ENCODE results near the gene DNAJC12. TPM values are rescaled to one million over a fixed set of nuclear protein-coding genes. Genes with fewer than 3 reads are reported as not detected.
A peak's percentile ranks its signal among the peaks of the same experiment; 100 is the strongest.

DNAJC12 gene
- total RNA-seq, 1 donor from 2014 or later, result 3.7 TPM

GRCh38 chr10:67801118-67801517, 36.9 kb downstream of the DNAJC12 start:
- TF ChIP-seq EZH2 (IDR thresholded peaks at IDR 0.05) (no peak), CTCF (IDR thresholded peaks at IDR 0.05) (no peak), EZH2phosphoT487 (IDR thresholded peaks at IDR 0.05) (no peak)
- Histone ChIP-seq H3K4me3 (no peak overlapping the region), H3F3A (ENCODE audit: low read depth) (no peaks in the 10 kb centered on the region), H3K9ac (no peak overlapping the region), H3K27me3 (no peaks in the 10 kb centered on the region), H3K4me2 (no peak overlapping the region), H3K9me3 (ENCODE audit: low read depth) (no peaks in the 10 kb centered on the region), H3K79me2 (ENCODE audit: low read depth) (no peaks in the 10 kb centered on the region), H3K4me1 (no peaks in the 10 kb centered on the region), H3K27ac (no peak overlapping the region), H2AFZ (replicated peaks) (no peak overlapping the region), H3K36me3 (no peaks in the 10 kb centered on the region), H4K20me1 (ENCODE audit: low read depth) (no peaks in the 10 kb centered on the region)
- H3K4me1 Mint-ChIP-seq, result no peaks in the 10 kb centered on the region
- H3K27ac Mint-ChIP-seq, result no peak overlapping the region
- H3K9me3 Mint-ChIP-seq, result no peaks in the 10 kb centered on the region
- DNase-seq (ENCODE audit: low spot score), result no peak
- H3K36me3 Mint-ChIP-seq, result no peaks in the 10 kb centered on the region
- H3K27me3 Mint-ChIP-seq (ENCODE audit: insufficient read depth, low read depth), result no peaks in the 10 kb centered on the region
- H3K4me3 Mint-ChIP-seq, result no peak overlapping the region

GRCh38 chr10:67794909-67795460, 43.0 kb downstream of the DNAJC12 start:
- no peaks in the 10 kb centered on the region for H3K9me3 ChIP-seq (ENCODE audit: low read depth)
- H3K27me3 Mint-ChIP-seq (ENCODE audit: insufficient read depth, low read depth), result no peaks in the 10 kb centered on the region
- no peak overlapping the region for H3K9ac ChIP-seq
- no peak overlapping the region for H3K4me3 ChIP-seq
- H3K4me2 ChIP-seq, result no peak overlapping the region
- peaks cover 16% of the 10 kb centered on the region for H3K4me1 Mint-ChIP-seq
- DNase-seq (ENCODE audit: low spot score), result peak; percentile 57
- peaks cover 6% of the 10 kb centered on the region for H3K4me1 ChIP-seq
- H3K36me3 Mint-ChIP-seq, result no peaks in the 10 kb centered on the region
- no peaks in the 10 kb centered on the region for H3K27me3 ChIP-seq
- H3K36me3 ChIP-seq, result no peaks in the 10 kb centered on the region
- no peak overlapping the region for H3K27ac Mint-ChIP-seq
- TF ChIP-seq EZH2phosphoT487 (IDR thresholded peaks at IDR 0.05), result no peak
- no peak for TF ChIP-seq CTCF (IDR thresholded peaks at IDR 0.05)
- TF ChIP-seq EZH2 (IDR thresholded peaks at IDR 0.05), result no peak
- no peak overlapping the region for H3K27ac ChIP-seq
- no peaks in the 10 kb centered on the region for H3F3A ChIP-seq (ENCODE audit: low read depth)
- H3K4me3 Mint-ChIP-seq, result no peak overlapping the region
- no peaks in the 10 kb centered on the region for H4K20me1 ChIP-seq (ENCODE audit: low read depth)
- no peaks in the 10 kb centered on the region for H3K9me3 Mint-ChIP-seq
- H2AFZ ChIP-seq (replicated peaks), result no peak overlapping the region
- no peaks in the 10 kb centered on the region for H3K79me2 ChIP-seq (ENCODE audit: low read depth)

GRCh38 chr10:67794256-67794655, 43.7 kb downstream of the DNAJC12 start:
- Mint-ChIP-seq H3K4me3 (no peak overlapping the region), H3K27ac (no peak overlapping the region), H3K27me3 (ENCODE audit: insufficient read depth, low read depth) (no peaks in the 10 kb centered on the region), H3K4me1 (peaks cover 16% of the 10 kb centered on the region), H3K36me3 (no peaks in the 10 kb centered on the region), H3K9me3 (no peaks in the 10 kb centered on the region)
- DNase-seq (ENCODE audit: low spot score), result no peak
- no peak for TF ChIP-seq EZH2phosphoT487 (IDR thresholded peaks at IDR 0.05)
- no peak for TF ChIP-seq CTCF (IDR thresholded peaks at IDR 0.05)
- no peak for TF ChIP-seq EZH2 (IDR thresholded peaks at IDR 0.05)
- no peaks in the 10 kb centered on the region for H3K27me3 ChIP-seq
- H3K9ac ChIP-seq, result no peak overlapping the region
- H3K4me2 ChIP-seq, result no peak overlapping the region
- H3K9me3 ChIP-seq (ENCODE audit: low read depth), result no peaks in the 10 kb centered on the region
- no peak overlapping the region for H3K4me3 ChIP-seq
- no peaks in the 10 kb centered on the region for H4K20me1 ChIP-seq (ENCODE audit: low read depth)
- no peak overlapping the region for H3K27ac ChIP-seq
- no peaks in the 10 kb centered on the region for H3K36me3 ChIP-seq
- no peak overlapping the region for H2AFZ ChIP-seq (replicated peaks)
- H3F3A ChIP-seq (ENCODE audit: low read depth), result no peaks in the 10 kb centered on the region
- H3K79me2 ChIP-seq (ENCODE audit: low read depth), result no peaks in the 10 kb centered on the region
- peaks cover 6% of the 10 kb centered on the region for H3K4me1 ChIP-seq
